Activated CD8-positive, alpha-beta memory T cell treated with anti-CD3 and anti-CD28 coated beads, Interleukin-2, amount 50 U/mL, for 24 hours (primary cell): ENCODE measurements around the gene CD101.

Experiments
- DNase-seq: peaks from one replicate; pipeline ENCODE4 v3.0.0-alpha.2; 2020; ENCODE audit errors: extremely low read depth

Gene CD101

GRCh38 chr1:116986421-116987255 lies 14.9 kb upstream of the CD101 start:
- DNase-seq: no peak

DNA sequence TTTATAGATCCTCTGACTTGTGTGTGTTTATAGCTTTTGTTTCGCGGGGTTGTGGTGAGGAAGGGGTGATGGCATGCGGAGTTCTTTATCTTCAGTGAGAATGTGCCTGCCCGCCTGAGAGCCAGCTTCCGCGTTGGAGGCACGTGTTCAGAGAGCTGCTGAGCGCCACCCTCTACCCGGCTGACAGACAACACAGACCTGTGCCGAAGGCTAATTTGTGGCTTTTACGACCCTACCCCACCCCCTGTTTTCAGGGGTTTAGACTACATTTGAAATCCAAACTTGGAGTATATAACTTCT lies 14.4 kb upstream of the CD101 start:
- peak; percentile 34 for DNase-seq

GRCh38 chr1:116988248-116988647 lies 13.3 kb upstream of the CD101 start:
- DNase-seq: no peak

DNA sequence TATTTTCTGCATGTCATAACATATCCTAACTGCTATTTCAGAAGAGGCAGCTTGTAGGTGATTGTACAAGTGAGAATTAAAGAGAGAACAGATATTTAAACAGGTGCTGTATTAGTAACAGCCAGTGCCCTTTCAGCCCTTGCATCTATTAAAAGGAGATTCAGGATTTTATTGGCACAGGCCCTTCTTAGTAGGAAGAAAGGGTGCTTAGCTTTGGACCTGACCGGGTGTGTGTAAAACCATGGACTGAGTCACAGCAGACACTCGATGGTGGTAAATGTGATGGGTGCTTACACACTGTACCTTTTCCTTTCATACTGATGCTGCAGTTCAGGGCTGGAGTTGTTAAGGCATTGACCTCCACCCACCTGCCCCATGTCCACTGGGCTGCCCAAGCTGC lies 12.7 kb upstream of the CD101 start:
- DNase-seq: no peak

GRCh38 chr1:116989835-116990234 lies 11.7 kb upstream of the CD101 start:
- no peak for DNase-seq

GRCh38 chr1:116990612-116991151 lies 10.9 kb upstream of the CD101 start:
- DNase-seq: no peak

- no peak for DNase-seq
These were observed 10.3 kb upstream of the CD101 start for GRCh38 chr1:116991171-116991845.

GRCh38 chr1:116991918-116992317 lies 9.6 kb upstream of the CD101 start:
- DNase-seq: no peak

- no peak for DNase-seq
These were observed 8.3 kb upstream of the CD101 start for GRCh38 chr1:116993286-116993685.

GRCh38 chr1:116994411-116994810 lies 7.1 kb upstream of the CD101 start:
- no peak for DNase-seq

DNA sequence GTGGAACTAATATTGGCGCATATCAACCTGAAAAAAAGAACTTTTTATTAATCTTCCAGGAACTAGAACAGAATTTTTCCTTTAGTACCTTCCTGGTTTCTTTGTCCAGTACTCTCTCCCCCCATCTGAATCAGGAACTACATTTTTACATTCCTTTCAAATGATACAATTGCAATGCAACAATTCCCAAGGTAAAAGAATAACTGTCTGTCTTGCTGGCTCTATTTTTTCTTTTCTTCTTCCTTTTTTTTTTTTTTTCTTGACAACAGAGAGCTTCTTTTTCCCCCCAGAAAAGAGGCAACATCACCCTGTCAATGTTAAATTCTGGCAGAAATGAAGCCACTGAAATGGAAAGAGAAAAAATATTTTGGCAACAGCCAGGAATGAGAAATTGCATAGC lies 4.5 kb upstream of the CD101 start:
- no peak for DNase-seq

DNA sequence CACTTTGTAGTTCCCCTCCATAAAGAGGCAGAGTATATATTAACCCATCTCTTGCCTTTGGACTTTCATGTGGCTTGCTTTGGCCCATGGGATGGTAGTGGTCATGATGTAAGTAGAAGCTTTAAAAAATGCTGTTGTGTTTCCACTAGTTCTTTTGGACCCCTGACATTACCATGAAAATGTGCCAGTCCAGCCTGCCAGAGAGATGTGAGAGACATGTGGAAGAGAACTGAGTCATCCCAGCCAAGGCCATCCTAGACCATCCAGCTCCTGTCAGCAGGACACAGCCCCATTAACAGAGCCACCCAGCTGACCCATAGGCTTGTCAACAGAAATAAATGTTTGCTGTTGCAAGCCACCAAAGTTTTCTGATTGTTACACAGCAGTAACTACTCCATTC lies 3.9 kb upstream of the CD101 start:
- DNase-seq: no peak

- no peak for DNase-seq
These were observed 2.0 kb upstream of the CD101 start for GRCh38 chr1:116999596-116999995.

- no peak for DNase-seq
These were observed 1.4 kb upstream of the CD101 start for GRCh38 chr1:117000142-117000541.

DNA sequence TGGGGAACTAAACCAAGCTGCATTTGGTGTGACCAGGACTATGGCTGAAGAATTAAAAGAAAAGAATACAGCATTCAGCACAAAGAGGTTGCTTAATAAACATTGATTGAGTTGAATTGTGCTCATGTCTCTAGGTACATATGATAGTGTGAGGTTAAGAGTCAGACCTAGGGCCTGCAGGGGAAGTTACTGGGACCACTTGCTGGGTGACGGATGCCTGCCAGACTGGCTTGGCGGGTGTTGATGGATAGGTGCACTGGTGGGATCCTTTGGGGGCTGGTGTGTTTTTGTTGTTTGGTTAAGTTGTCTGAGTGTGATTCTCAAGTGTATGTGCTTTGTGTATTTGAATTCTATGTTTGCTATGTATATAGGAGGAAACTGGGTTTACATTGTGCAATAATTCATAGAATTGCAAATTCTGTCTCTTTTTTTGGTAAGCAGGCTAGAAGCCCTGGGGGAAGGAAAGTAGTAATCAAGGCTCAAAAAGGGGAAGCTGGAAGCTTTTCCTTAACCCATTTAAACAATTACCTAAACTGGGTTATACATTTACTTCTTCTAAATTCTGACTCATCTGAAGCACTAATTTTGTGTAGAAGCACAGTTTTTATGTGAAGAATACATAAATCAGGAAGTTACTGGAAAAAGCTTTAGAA lies 1.8 kb downstream of the CD101 start:
- no peak for DNase-seq

DNA sequence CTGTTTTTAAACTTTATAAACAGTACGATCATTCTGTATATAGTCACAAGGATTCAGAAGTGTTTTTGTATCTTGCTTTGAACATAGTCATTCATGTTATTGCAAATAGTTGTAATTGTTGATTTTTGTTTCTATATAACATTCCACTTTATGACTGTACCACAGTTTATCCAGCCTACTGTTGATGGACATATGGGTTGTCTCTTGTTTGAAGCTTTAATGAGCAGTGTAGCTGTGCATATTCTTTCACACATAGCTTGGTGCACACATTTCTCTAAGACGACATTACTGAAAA lies 6.1 kb downstream of the CD101 start:
- DNase-seq: no peak

- no peak for DNase-seq
These were observed 7.1 kb downstream of the CD101 start for GRCh38 chr1:117008656-117009055.

DNA sequence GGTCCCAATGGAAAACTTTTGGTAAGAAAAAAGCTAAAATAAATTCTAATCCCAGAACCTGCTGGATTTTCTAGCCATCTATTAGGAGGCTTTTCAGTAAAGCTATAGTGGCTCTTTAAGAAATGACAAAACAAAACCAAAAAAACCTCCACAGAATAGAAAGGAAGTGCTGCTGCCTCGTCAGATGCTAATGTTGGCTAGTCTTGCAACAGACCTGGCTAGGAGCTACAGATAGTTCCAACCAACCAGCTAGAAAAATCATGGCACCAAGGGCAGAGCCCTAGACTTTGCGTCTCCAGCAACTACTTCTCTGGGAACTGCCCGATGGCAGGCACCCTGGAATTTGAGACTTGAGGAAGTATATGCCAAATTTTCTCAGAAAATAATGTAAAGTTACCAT lies 7.6 kb downstream of the CD101 start:
- DNase-seq: no peak

GRCh38 chr1:117010310-117010969 lies 8.9 kb downstream of the CD101 start:
- no peak for DNase-seq

GRCh38 chr1:117011334-117011733 lies 9.8 kb downstream of the CD101 start:
- DNase-seq: no peak

GRCh38 chr1:117013309-117013858 lies 11.8 kb downstream of the CD101 start:
- no peak for DNase-seq

DNA sequence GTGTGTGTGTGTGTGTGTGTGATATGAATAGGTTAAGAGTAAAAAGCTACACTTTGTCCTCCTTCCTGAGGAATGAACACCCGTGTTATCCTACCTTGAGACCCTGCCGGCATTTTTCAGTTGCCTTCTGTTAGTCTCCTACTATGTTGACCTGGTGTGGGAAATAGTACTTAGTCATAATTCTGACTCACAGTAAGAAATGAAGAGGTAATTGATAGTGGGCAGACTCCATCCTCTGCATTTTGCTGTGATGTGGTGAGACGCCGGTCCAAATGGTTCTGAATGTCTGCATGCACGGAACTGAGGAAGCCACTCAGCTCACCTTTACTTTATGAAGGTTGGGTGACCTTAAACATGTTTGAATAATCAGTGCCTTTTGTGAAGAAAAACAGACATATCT lies 12.6 kb downstream of the CD101 start:
- no peak for DNase-seq
